K562 (cell line): ENCODE data around the gene TGFB2. TPM values are rescaled to one million over a fixed set of nuclear protein-coding genes. Genes with fewer than 3 reads are reported as not detected.
A peak's percentile ranks its signal among the peaks of the same experiment; 100 is the strongest.

Source experiments
- C11orf30 ChIP-seq: fragments of 450-650 bp; IDR thresholded peaks from 2 replicates; pipeline ENCODE4 v1.6.1; 2016; ENCODE audit warnings: low read depth, mild to moderate bottlenecking
- CBFA2T3 ChIP-seq: fragments of 450-650 bp; IDR thresholded peaks from 2 replicates; pipeline ENCODE4 v1.6.1; 2017
- ETV5 ChIP-seq: sonication (generic); formaldehyde crosslinking; IDR thresholded peaks from 2 replicates; pipeline ENCODE4 v1.4.0; 2020; ENCODE audit warnings: low read depth, mild to moderate bottlenecking, missing genetic modification reagents
- ETV6 ChIP-seq, 3 experiments: fragments of 150-350 bp in 1 of 3; sonication (generic) in 1 of 3; formaldehyde crosslinking in 1 of 3; IDR thresholded peaks; 2 replicates each; pipeline versions ENCODE4 v1.6.1 to v1.8.0; 2014 to 2022; ENCODE audit warnings: borderline replicate concordance in 2 of 3, low read depth in 2 of 3, antibody characterized with exemption in 1 of 3, low read length in 1 of 3, mild to moderate bottlenecking in 1 of 3, missing genetic modification reagents in 1 of 3
- FOXJ3 ChIP-seq: sonication (generic); formaldehyde crosslinking; IDR thresholded peaks from 2 replicates; pipeline ENCODE4 v1.4.0; 2020; ENCODE audit warnings: mild to moderate bottlenecking, missing genetic modification reagents
- FUS ChIP-seq: fragments of 200-400 bp; formaldehyde crosslinking; optimal IDR thresholded peaks from 2 replicates; pipeline ENCODE3; 2017; ENCODE audit warnings: low read depth, low read length
- HDAC8 ChIP-seq: fragments of 450-650 bp; IDR thresholded peaks from 2 replicates; pipeline ENCODE4 v1.6.1; 2016; ENCODE audit warnings: mild to moderate bottlenecking, missing genetic modification characterization, moderate library complexity, missing compliant biosample characterization
- KDM1A ChIP-seq, 2 experiments: fragments of 450-650 bp; IDR thresholded peaks; 2 replicates each; pipeline ENCODE4 v1.6.1; 2016; ENCODE audit warnings: mild to moderate bottlenecking in 2 of 2
- KDM2B ChIP-seq: fragments of 250-450 bp; sonication (Bioruptor Pico); IDR thresholded peaks from 2 replicates; pipeline ENCODE4 v1.8.0; 2021; ENCODE audit warnings: mild to moderate bottlenecking, moderate library complexity
- LARP7 ChIP-seq: fragments of 450-650 bp; IDR thresholded peaks from 2 replicates; pipeline ENCODE4 v1.6.1; 2016
- MAFG ChIP-seq: fragments of 450-650 bp; conservative IDR thresholded peaks from 2 replicates; pipeline ENCODE4 v1.6.1; 2016; ENCODE audit warnings: missing genetic modification characterization, missing compliant biosample characterization
- MEF2D ChIP-seq: conservative IDR thresholded peaks from 2 replicates; pipeline ENCODE4 v1.6.1; 2016; ENCODE audit warnings: low read depth, missing genetic modification characterization, missing compliant biosample characterization
- RBBP5 ChIP-seq: fragments of 200-600 bp; sonication (generic); IDR thresholded peaks from 2 replicates; pipeline ENCODE4 v1.6.1; 2012; ENCODE audit warnings: borderline replicate concordance, mild to moderate bottlenecking, low read length, control low read depth, inconsistent platforms; ENCODE audit not compliant: insufficient read depth, poor library complexity, severe bottlenecking
- SP2 ChIP-seq: IDR thresholded peaks from 2 replicates; pipeline ENCODE4 v1.6.1; 2011; ENCODE audit warnings: mild to moderate bottlenecking, low read depth, low read length, moderate library complexity; ENCODE audit not compliant: poor library complexity, severe bottlenecking; ENCODE audit errors: extremely low read depth
- ZNF316 ChIP-seq: fragments of 450-650 bp; IDR thresholded peaks from 2 replicates; pipeline ENCODE4 v1.6.1; 2016
- polyA plus RNA-seq, 8 experiments: library from polyadenylated mRNA; depleted of rRNA in 4 of 8; stranded (reverse) in 5 of 8; unstranded in 3 of 8; fragments of >200 nt; fragmentation: Nextera tagmentation in 2 of 8; fragmentation: Illumina TruSeq in 1 of 8; extraction: Ambion mirVana in 2 of 8; extraction: Trizol in 1 of 8; gene quantifications; 2 replicates each; pipeline versions ENCODE4 v1.2.1 to v1.2.3, GENCODE V29; 2011 to 2014; ENCODE audit warnings: inconsistent platforms in 1 of 8, missing spikeins in 1 of 8
- total RNA-seq, 7 experiments: library from RNA; depleted of rRNA in 6 of 7; stranded (reverse); fragments of >200 nt in 6 of 7; fragmentation: Illumina TruSeq in 2 of 7; extraction: Trizol in 2 of 7; gene quantifications; 2 replicates each; pipeline versions ENCODE4 v1.2.1 to v1.2.3, GENCODE V29; 2011 to 2021; ENCODE audit warnings: low replicate concordance in 1 of 7
- TF ChIP-seq, protein P1 (sequence below), 2 experiments: fragments of 450-650 bp; IDR thresholded peaks; 2 replicates each; pipeline ENCODE4 v1.6.1; 2016
- TF ChIP-seq, protein P2 (sequence below): fragments of 450-650 bp; IDR thresholded peaks from 2 replicates; pipeline ENCODE4 v1.6.1; 2018; ENCODE audit warnings: mild to moderate bottlenecking, low read depth; ENCODE audit not compliant: partially characterized antibody
- TF ChIP-seq, protein P3 (sequence below): fragments of 250-450 bp; sonication (Bioruptor Pico); IDR thresholded peaks from 2 replicates; pipeline ENCODE4 v1.5.0; 2022; ENCODE audit warnings: mild to moderate bottlenecking

The TGFB2 gene
- total and polyA plus RNA-seq, 9 of the 15 experiments (the other 6 are each of a cell fraction or from before 2014, with no cell fraction given), result 0.03 to 0.41 (median 0.11) TPM; not detected in 3

DNA sequence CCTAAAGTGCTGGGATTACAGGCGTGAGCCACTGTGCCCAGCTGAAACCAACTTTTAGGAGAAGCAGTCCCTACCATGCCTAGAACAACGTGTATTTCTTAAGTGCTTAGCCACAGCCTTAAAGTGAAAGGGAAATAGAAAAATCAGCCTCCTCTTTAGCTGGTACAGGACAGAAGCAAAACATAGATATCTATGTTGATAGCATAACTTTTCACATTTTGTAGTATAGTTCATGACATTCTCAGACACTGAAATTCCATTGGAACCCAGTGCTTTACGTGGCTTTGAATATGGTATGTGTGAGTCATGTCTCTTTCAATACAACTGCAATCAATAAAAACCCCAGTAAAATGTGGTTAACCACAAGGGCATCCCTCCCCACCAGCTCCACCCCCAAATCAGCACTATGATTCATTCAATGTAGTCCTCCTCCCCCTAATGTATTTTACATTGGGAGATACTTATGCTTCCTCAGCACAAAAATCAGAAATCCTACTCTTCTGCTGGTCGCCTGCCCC, 32.1 kb downstream of the TGFB2 start (continued):
- TF ChIP-seq RBBP5 (no peak), HDAC8 (tag) (no peak), SP2 (no peak), ZNF316 (peak; percentile 68), ETV6 (IDR thresholded peaks at IDR 0.05; ENCODE audit: borderline replicate concordance in 1 of 2, low read depth in 2 of 2, low read length in 1 of 2) (no peak), ETV6 (CRISPR knock-in tag; IDR thresholded peaks at IDR 0.05; ENCODE audit: borderline replicate concordance) (no peak), KDM2B (CRISPR knock-in tag) (no peak), FUS (no peak), ETV5 (CRISPR knock-in tag) (no peak), C11orf30 (peak; percentile 39; the same call in 1 of the 2 replicates), MAFG (tag) (peak; percentile 44; the same call in 1 of the 2 replicates), LARP7 (no peak), CBFA2T3 (0 out of 2 replicates have a peak, but pooled peaks have one; percentile 36), FOXJ3 (CRISPR knock-in tag) (no peak), MEF2D (no peak), KDM1A (IDR thresholded peaks at IDR 0.05) (peak; percentile 93 to 94)
- TF ChIP-seq, protein P1, sequence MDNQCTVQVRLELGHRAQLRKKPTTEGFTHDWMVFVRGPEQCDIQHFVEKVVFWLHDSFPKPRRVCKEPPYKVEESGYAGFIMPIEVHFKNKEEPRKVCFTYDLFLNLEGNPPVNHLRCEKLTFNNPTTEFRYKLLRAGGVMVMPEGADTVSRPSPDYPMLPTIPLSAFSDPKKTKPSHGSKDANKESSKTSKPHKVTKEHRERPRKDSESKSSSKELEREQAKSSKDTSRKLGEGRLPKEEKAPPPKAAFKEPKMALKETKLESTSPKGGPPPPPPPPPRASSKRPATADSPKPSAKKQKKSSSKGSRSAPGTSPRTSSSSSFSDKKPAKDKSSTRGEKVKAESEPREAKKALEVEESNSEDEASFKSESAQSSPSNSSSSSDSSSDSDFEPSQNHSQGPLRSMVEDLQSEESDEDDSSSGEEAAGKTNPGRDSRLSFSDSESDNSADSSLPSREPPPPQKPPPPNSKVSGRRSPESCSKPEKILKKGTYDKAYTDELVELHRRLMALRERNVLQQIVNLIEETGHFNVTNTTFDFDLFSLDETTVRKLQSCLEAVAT (IDR thresholded peaks at IDR 0.05), result peak in 1 of 2 experiments; percentile 66; a peak in 1 of 4 replicates
- TF ChIP-seq, protein P2, sequence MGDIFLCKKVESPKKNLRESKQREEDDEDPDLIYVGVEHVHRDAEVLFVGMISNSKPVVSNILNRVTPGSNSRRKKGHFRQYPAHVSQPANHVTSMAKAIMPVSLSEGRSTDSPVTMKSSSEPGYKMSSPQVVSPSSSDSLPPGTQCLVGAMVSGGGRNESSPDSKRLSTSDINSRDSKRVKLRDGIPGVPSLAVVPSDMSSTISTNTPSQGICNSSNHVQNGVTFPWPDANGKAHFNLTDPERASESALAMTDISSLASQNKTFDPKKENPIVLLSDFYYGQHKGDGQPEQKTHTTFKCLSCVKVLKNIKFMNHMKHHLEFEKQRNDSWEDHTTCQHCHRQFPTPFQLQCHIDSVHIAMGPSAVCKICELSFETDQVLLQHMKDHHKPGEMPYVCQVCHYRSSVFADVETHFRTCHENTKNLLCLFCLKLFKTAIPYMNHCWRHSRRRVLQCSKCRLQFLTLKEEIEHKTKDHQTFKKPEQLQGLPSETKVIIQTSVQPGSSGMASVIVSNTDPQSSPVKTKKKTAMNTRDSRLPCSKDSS, result no peak
- TF ChIP-seq, protein P3, sequence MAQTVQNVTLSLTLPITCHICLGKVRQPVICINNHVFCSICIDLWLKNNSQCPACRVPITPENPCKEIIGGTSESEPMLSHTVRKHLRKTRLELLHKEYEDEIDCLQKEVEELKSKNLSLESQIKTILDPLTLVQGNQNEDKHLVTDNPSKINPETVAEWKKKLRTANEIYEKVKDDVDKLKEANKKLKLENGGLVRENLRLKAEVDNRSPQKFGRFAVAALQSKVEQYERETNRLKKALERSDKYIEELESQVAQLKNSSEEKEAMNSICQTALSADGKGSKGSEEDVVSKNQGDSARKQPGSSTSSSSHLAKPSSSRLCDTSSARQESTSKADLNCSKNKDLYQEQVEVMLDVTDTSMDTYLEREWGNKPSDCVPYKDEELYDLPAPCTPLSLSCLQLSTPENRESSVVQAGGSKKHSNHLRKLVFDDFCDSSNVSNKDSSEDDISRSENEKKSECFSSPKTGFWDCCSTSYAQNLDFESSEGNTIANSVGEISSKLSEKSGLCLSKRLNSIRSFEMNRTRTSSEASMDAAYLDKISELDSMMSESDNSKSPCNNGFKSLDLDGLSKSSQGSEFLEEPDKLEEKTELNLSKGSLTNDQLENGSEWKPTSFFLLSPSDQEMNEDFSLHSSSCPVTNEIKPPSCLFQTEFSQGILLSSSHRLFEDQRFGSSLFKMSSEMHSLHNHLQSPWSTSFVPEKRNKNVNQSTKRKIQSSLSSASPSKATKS (CRISPR knock-in tag), result no peak
